AG09309 (cell line): Measurements from ENCODE around the gene SPATA9.

Source experiments
- DNase-seq: peaks from one replicate; pipeline ENCODE4 v3.0.0-alpha.2; 2010; ENCODE audit warnings: low read depth
- H3K4me3 ChIP-seq: 2 replicates; pipeline ENCODE4 v1.5.1; 2011; ENCODE audit warnings: mild to moderate bottlenecking, low read depth, low read length, moderate library complexity; ENCODE audit not compliant: control insufficient read depth
- TF ChIP-seq, protein P1 (sequence below): IDR thresholded peaks from 2 replicates; pipeline ENCODE4 v1.5.1; 2011; ENCODE audit warnings: mild to moderate bottlenecking, low read depth, low read length, inconsistent platforms; ENCODE audit not compliant: insufficient read depth, control insufficient read depth; ENCODE audit errors: missing control alignments

SPATA9 gene

DNA sequence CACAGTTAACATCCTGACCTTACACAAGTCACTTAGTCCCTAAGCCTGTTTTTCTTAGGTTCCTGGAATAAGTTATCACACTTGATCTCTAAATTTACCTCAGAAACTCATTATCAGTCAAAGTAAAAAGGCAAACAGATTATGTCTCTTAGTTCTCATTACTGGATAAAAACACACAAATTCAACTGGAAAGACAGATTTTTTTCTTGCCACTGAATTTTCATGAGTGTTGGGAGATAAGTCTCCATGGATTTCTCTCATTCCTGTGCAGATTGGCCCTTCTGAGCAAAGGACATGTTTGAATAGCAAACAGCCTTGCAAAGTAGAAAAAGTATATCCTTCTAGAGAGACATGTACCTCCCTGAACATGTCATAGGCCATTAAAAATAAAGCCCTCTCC, 10.2 kb downstream of the SPATA9 start:
- TF ChIP-seq, protein P1, sequence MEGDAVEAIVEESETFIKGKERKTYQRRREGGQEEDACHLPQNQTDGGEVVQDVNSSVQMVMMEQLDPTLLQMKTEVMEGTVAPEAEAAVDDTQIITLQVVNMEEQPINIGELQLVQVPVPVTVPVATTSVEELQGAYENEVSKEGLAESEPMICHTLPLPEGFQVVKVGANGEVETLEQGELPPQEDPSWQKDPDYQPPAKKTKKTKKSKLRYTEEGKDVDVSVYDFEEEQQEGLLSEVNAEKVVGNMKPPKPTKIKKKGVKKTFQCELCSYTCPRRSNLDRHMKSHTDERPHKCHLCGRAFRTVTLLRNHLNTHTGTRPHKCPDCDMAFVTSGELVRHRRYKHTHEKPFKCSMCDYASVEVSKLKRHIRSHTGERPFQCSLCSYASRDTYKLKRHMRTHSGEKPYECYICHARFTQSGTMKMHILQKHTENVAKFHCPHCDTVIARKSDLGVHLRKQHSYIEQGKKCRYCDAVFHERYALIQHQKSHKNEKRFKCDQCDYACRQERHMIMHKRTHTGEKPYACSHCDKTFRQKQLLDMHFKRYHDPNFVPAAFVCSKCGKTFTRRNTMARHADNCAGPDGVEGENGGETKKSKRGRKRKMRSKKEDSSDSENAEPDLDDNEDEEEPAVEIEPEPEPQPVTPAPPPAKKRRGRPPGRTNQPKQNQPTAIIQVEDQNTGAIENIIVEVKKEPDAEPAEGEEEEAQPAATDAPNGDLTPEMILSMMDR: no peak
- DNase-seq: no peak
- H3K4me3 ChIP-seq: no peak overlapping the region

DNA sequence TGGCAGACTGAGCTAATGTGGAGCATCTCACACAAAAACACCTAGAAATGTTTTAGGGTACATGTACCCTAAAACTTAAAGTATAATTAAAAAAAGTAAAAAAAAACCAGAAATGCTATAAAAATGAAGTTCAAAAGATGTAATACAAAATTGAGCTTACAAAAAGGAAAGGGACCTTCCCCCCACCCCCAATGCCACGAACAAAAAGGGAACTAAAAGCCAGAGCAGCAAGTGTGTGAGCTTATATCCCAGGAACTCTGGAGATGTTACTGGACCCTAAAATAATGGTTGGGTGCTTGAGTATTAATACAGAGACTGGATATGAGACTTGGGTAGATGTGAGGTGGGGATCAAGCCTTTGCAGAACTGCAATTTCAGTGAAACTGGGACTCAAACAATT, 11.0 kb downstream of the SPATA9 start:
- H3K4me3 ChIP-seq: no peak overlapping the region
- DNase-seq: no peak
- TF ChIP-seq, protein P1: no peak

DNA sequence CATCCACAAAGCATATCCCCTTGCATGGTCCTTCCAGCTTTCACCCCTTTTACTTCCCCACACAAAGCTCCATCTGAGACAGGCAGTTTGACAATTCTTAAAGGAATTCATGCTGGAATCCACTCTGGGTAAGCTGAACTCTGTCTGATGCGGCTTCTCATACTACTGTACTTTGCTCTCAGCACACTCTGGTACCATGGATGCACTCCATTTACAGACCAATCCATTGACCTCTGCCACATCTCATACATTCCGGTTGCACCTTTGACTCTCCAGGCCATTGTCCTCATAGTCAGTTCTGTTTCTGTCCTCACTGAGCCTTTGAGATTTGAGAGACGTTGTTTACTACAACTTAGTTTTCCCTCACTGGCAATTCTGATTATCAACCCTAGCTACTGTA, 12.2 kb downstream of the SPATA9 start:
- no peak for DNase-seq
- no peak overlapping the region for H3K4me3 ChIP-seq
- TF ChIP-seq, protein P1: no peak

DNA sequence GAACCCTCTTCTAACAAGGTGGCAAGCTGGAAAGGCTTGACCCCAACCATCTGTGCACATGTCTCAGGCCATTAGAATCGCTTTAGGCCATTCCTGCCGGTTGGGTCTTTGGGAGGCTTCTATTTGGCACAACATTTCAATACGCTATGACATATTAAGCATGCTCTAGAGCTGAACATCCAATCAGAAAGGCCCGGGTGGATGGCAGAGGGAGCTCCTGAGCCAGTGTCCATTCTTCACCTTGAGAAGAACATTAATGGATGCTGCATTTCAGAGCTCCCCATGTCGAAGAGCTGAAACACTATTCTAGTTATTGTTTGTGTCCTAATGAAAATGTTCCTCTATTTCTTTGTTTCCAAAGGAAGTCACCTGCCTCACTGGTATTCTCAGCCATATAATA, 12.8 kb downstream of the SPATA9 start:
- DNase-seq: no peak
- no peak overlapping the region for H3K4me3 ChIP-seq
- TF ChIP-seq, protein P1: no peak

- no peak overlapping the region for H3K4me3 ChIP-seq
- peak; percentile 97 for DNase-seq
- TF ChIP-seq, protein P1: no peak
Observed at GRCh38 chr5:95669540-95669939, 13.3 kb downstream of the SPATA9 start.

DNA sequence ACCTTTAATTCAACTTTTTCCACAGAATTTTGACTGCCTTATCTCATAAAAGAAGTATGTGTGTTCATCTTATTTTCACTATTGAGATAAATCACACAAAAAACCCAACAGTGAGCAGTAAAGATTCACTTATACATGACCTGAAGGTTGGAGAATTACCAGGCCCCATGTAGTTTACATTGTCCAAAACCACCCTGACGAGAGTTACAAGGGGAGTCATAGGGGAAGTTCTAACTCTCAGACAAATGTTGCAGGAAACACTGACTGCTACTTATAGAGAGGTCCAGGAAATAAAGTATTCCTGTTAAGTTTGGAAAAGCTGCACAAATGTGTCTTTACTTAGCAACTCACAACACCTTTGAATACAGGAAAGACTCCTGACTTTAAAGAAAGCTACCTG, 14.1 kb downstream of the SPATA9 start:
- TF ChIP-seq, protein P1: no peak
- DNase-seq: no peak
- no peak overlapping the region for H3K4me3 ChIP-seq

DNA sequence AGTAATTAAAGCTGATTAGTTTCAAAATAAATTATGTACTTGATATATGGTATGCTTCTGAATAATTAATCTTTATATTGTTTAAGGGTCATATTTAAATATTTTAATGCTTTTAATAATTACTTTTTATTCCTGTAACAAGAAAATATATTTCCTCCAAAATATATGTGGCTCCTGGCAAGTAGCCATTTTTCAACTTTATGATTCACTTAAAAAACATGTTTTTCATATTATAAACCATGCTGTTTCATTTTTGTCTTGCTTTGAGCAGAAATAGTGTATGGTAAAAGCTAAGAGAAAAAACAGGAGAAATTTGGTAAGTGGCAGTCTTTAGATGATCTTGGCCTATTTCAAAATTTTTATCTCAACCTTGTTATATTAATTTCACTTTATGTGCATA, 14.6 kb downstream of the SPATA9 start:
- DNase-seq: no peak
- TF ChIP-seq, protein P1: no peak
- H3K4me3 ChIP-seq: no peak overlapping the region
